HepG2 (cell line): ENCODE data around the gene RNASE7. TPM values are rescaled to one million over a fixed set of nuclear protein-coding genes. Genes with fewer than 3 reads are reported as not detected.

Experiments
- FOXK2 ChIP-seq: fragments of 450-650 bp; IDR thresholded peaks from 2 replicates; pipeline ENCODE4 v1.6.1; 2016
- MYC ChIP-seq: sonication (generic); formaldehyde crosslinking; IDR thresholded peaks from 2 replicates; pipeline ENCODE4 v1.9.0; 2021; ENCODE audit warnings: missing genetic modification reagents, borderline replicate concordance
- MZF1 ChIP-seq: sonication (generic); formaldehyde crosslinking; IDR thresholded peaks from 2 replicates; pipeline ENCODE4 v1.8.1; 2023; ENCODE audit warnings: mild to moderate bottlenecking, missing genetic modification reagents, borderline replicate concordance
- NBN ChIP-seq: fragments of 450-650 bp; conservative IDR thresholded peaks from 2 replicates; pipeline ENCODE4 v1.6.1; 2017
- NFIB ChIP-seq: sonication (generic); formaldehyde crosslinking; IDR thresholded peaks from 2 replicates; pipeline ENCODE4 v1.9.0; 2021; ENCODE audit warnings: missing genetic modification reagents, mild to moderate bottlenecking, borderline replicate concordance
- RAD51 ChIP-seq: fragments of 450-650 bp; IDR thresholded peaks from 2 replicates; pipeline ENCODE4 v1.6.1; 2016; ENCODE audit warnings: borderline replicate concordance
- RXRA ChIP-seq: sonication (generic); formaldehyde crosslinking; IDR thresholded peaks from 2 replicates; pipeline ENCODE4 v1.5.1; 2020; ENCODE audit warnings: missing genetic modification reagents
- TBX2 ChIP-seq: sonication (generic); formaldehyde crosslinking; IDR thresholded peaks from 2 replicates; pipeline ENCODE4 v1.5.0; 2020; ENCODE audit warnings: missing genetic modification reagents, mild to moderate bottlenecking, borderline replicate concordance
- ZBTB1 ChIP-seq: sonication (generic); formaldehyde crosslinking; IDR thresholded peaks from 2 replicates; pipeline ENCODE4 v1.4.0; 2020; ENCODE audit warnings: missing genetic modification reagents, borderline replicate concordance
- ZNF232 ChIP-seq: sonication (generic); formaldehyde crosslinking; IDR thresholded peaks from 2 replicates; pipeline ENCODE4 v1.4.0; 2020; ENCODE audit warnings: missing genetic modification reagents, borderline replicate concordance
- ZNF264 ChIP-seq: sonication (generic); formaldehyde crosslinking; IDR thresholded peaks from 2 replicates; pipeline ENCODE4 v1.4.0; 2020; ENCODE audit warnings: missing genetic modification reagents
- ZNF460 ChIP-seq: sonication (generic); formaldehyde crosslinking; IDR thresholded peaks from 2 replicates; pipeline ENCODE4 v1.5.1; 2020; ENCODE audit warnings: missing genetic modification reagents, mild to moderate bottlenecking, borderline replicate concordance
- ZNF737 ChIP-seq: sonication (generic); formaldehyde crosslinking; IDR thresholded peaks from 2 replicates; pipeline ENCODE4 v1.5.0; 2020; ENCODE audit warnings: missing genetic modification reagents, mild to moderate bottlenecking, borderline replicate concordance
- polyA plus RNA-seq, 8 experiments: library from polyadenylated mRNA; depleted of rRNA in 3 of 8; stranded (reverse) in 7 of 8; unstranded in 1 of 8; fragments of >200 nt; fragmentation: Illumina TruSeq in 4 of 8; extraction: Trizol in 4 of 8; gene quantifications; 2 replicates each; pipeline versions ENCODE4 v1.2.1 to v1.2.3, GENCODE V29; 2011 to 2016; ENCODE audit warnings: low read depth in 4 of 8, missing spikeins in 1 of 8, mixed read lengths in 1 of 8; ENCODE audit not compliant: insufficient read depth in 1 of 8
- total RNA-seq, 5 experiments: library from RNA; depleted of rRNA; stranded (reverse); fragments of >200 nt; fragmentation: Illumina TruSeq; extraction: Trizol; gene quantifications; 2 replicates each; pipeline ENCODE4 v1.2.3, GENCODE V29; 2016; ENCODE audit warnings: low read depth in 1 of 5
- TF ChIP-seq, protein P1 (sequence below): sonication (generic); formaldehyde crosslinking; conservative IDR thresholded peaks from 2 replicates; pipeline ENCODE4 v1.4.0; 2020; ENCODE audit warnings: mild to moderate bottlenecking, missing genetic modification reagents, moderate library complexity
- TF ChIP-seq, protein P2 (sequence below): IDR thresholded peaks from 2 replicates; pipeline ENCODE4 v1.6.1; 2012; ENCODE audit warnings: low read depth, low read length, improper control_type of control experiment
- TF ChIP-seq, protein P3 (sequence below): IDR thresholded peaks from 2 replicates; pipeline ENCODE4 v1.6.1; 2016; ENCODE audit warnings: low read depth, missing genetic modification reagents, missing compliant biosample characterization
- TF ChIP-seq, protein P4 (sequence below): sonication (generic); formaldehyde crosslinking; IDR thresholded peaks from 2 replicates; pipeline ENCODE4 v1.5.0; 2020; ENCODE audit warnings: missing genetic modification reagents

The RNASE7 gene
- total and polyA plus RNA-seq, 2 of the 13 experiments (the other 11 are each of a cell fraction or from before 2014, with no cell fraction given), result 0.04 TPM; not detected in 1

DNA sequence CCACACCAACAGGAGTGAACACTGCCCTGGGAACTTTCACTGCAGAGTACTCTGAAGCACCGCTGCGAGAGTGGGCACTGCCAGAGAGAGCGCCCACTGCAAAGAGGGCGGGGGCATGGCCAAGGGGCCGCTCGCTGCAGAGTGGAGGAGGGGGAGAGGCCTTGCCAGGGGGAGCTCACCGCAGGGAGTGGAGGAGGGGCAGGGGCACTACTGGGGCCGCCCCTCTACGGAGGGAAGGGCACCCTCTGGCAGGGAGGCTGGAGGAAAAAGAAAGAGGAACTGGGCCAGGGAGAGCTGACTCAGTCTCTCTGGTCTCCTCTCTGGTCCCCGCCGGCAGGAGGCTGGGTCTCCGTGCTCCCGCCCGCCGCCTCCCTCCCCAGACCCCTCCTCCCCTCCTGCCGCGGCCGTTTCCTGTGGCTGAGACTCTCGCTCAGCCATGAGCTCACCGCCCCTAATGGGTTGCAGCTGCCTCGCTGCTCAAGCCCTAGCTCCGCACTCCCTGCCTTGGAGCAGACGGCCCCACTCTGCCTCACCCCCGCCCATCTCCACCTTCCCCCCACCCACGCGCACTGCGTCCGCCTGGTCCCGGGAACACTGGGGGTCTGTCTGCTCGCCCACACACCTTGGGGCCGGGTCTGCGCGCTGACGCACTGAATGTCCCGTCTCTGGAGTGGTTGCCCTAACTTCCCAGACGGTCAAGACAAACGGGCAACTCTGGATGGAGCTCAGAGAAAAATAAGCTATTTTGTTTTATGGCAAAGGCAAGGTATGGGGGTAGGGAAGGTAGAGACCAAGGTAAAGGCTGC is 29.3 kb downstream of the RNASE7 start (continued):
- TF ChIP-seq, protein P1, sequence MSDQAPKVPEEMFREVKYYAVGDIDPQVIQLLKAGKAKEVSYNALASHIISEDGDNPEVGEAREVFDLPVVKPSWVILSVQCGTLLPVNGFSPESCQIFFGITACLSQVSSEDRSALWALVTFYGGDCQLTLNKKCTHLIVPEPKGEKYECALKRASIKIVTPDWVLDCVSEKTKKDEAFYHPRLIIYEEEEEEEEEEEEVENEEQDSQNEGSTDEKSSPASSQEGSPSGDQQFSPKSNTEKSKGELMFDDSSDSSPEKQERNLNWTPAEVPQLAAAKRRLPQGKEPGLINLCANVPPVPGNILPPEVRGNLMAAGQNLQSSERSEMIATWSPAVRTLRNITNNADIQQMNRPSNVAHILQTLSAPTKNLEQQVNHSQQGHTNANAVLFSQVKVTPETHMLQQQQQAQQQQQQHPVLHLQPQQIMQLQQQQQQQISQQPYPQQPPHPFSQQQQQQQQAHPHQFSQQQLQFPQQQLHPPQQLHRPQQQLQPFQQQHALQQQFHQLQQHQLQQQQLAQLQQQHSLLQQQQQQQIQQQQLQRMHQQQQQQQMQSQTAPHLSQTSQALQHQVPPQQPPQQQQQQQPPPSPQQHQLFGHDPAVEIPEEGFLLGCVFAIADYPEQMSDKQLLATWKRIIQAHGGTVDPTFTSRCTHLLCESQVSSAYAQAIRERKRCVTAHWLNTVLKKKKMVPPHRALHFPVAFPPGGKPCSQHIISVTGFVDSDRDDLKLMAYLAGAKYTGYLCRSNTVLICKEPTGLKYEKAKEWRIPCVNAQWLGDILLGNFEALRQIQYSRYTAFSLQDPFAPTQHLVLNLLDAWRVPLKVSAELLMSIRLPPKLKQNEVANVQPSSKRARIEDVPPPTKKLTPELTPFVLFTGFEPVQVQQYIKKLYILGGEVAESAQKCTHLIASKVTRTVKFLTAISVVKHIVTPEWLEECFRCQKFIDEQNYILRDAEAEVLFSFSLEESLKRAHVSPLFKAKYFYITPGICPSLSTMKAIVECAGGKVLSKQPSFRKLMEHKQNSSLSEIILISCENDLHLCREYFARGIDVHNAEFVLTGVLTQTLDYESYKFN (CRISPR knock-in tag), result 0 out of 2 replicates have a peak, but pooled peaks have one; percentile 10
- TF ChIP-seq ZNF460 (CRISPR knock-in tag) (no peak), ZNF737 (CRISPR knock-in tag) (no peak), RAD51 (no peak), ZNF232 (CRISPR knock-in tag) (no peak), TBX2 (CRISPR knock-in tag) (no peak), MZF1 (CRISPR knock-in tag) (no peak), ZNF264 (CRISPR knock-in tag) (no peak), FOXK2 (no peak), MYC (peak; percentile 50; the same call in 1 of the 2 replicates), NFIB (no peak), NBN (no peak), ZBTB1 (CRISPR knock-in tag) (no peak), RXRA (CRISPR knock-in tag) (no peak)
- TF ChIP-seq, protein P2, sequence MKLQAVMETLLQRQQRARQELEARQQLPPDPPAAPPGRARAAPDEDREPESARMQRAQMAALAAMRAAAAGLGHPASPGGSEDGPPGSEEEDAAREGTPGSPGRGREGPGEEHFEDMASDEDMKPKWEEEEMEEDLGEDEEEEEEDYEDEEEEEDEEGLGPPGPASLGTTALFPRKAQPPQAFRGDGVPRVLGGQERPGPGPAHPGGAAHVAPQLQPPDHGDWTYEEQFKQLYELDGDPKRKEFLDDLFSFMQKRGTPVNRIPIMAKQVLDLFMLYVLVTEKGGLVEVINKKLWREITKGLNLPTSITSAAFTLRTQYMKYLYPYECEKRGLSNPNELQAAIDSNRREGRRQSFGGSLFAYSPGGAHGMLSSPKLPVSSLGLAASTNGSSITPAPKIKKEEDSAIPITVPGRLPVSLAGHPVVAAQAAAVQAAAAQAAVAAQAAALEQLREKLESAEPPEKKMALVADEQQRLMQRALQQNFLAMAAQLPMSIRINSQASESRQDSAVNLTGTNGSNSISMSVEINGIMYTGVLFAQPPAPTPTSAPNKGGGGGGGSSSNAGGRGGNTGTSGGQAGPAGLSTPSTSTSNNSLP, result no peak
- TF ChIP-seq, protein P3, sequence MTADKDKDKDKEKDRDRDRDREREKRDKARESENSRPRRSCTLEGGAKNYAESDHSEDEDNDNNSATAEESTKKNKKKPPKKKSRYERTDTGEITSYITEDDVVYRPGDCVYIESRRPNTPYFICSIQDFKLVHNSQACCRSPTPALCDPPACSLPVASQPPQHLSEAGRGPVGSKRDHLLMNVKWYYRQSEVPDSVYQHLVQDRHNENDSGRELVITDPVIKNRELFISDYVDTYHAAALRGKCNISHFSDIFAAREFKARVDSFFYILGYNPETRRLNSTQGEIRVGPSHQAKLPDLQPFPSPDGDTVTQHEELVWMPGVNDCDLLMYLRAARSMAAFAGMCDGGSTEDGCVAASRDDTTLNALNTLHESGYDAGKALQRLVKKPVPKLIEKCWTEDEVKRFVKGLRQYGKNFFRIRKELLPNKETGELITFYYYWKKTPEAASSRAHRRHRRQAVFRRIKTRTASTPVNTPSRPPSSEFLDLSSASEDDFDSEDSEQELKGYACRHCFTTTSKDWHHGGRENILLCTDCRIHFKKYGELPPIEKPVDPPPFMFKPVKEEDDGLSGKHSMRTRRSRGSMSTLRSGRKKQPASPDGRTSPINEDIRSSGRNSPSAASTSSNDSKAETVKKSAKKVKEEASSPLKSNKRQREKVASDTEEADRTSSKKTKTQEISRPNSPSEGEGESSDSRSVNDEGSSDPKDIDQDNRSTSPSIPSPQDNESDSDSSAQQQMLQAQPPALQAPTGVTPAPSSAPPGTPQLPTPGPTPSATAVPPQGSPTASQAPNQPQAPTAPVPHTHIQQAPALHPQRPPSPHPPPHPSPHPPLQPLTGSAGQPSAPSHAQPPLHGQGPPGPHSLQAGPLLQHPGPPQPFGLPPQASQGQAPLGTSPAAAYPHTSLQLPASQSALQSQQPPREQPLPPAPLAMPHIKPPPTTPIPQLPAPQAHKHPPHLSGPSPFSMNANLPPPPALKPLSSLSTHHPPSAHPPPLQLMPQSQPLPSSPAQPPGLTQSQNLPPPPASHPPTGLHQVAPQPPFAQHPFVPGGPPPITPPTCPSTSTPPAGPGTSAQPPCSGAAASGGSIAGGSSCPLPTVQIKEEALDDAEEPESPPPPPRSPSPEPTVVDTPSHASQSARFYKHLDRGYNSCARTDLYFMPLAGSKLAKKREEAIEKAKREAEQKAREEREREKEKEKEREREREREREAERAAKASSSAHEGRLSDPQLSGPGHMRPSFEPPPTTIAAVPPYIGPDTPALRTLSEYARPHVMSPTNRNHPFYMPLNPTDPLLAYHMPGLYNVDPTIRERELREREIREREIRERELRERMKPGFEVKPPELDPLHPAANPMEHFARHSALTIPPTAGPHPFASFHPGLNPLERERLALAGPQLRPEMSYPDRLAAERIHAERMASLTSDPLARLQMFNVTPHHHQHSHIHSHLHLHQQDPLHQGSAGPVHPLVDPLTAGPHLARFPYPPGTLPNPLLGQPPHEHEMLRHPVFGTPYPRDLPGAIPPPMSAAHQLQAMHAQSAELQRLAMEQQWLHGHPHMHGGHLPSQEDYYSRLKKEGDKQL (CRISPR knock-in tag), result no peak
- TF ChIP-seq, protein P4, sequence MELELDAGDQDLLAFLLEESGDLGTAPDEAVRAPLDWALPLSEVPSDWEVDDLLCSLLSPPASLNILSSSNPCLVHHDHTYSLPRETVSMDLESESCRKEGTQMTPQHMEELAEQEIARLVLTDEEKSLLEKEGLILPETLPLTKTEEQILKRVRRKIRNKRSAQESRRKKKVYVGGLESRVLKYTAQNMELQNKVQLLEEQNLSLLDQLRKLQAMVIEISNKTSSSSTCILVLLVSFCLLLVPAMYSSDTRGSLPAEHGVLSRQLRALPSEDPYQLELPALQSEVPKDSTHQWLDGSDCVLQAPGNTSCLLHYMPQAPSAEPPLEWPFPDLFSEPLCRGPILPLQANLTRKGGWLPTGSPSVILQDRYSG (CRISPR knock-in tag), result no peak
